Measurements from ENCODE around the gene CLIC4.
"Not testable (repeated sequence)": the region's sequence is repeated elsewhere in the genome, so short reads cannot be mapped to it uniquely, and the experiment has no call there.

CLIC4 gene

GRCh38 chr1:24886241-24886640 is 141.0 kb downstream of the CLIC4 start:
- TF ChIP-seq CTCF (IDR thresholded peaks at IDR 0.05; ENCODE audit: borderline replicate concordance, insufficient read depth, low read depth, low read length) = no peak
- H3K4me3 ChIP-seq (ENCODE audit: low read depth, low read length) = no peak overlapping the region

- H3K4me3 ChIP-seq (ENCODE audit: low read depth, low read length) = no peak overlapping the region
- TF ChIP-seq CTCF (IDR thresholded peaks at IDR 0.05; ENCODE audit: borderline replicate concordance, insufficient read depth, low read depth, low read length) = no peak
These were observed 143.1 kb downstream of the CLIC4 start for GRCh38 chr1:24888061-24888970.

- TF ChIP-seq CTCF (IDR thresholded peaks at IDR 0.05; ENCODE audit: borderline replicate concordance, insufficient read depth, low read depth, low read length) = no peak
- H3K4me3 ChIP-seq (ENCODE audit: low read depth, low read length) = no peak overlapping the region
These were observed 143.9 kb downstream of the CLIC4 start for GRCh38 chr1:24888971-24889676.

- TF ChIP-seq CTCF (IDR thresholded peaks at IDR 0.05; ENCODE audit: borderline replicate concordance, insufficient read depth, low read depth, low read length) = no peak
- no peak overlapping the region for H3K4me3 ChIP-seq (ENCODE audit: low read depth, low read length)
These were observed 145.6 kb downstream of the CLIC4 start for GRCh38 chr1:24890887-24891286.

GRCh38 chr1:24891367-24891766 is 146.1 kb downstream of the CLIC4 start:
- not testable (repeated sequence) for H3K4me3 ChIP-seq (ENCODE audit: low read depth, low read length)

GRCh38 chr1:24892188-24893153 is 147.2 kb downstream of the CLIC4 start:
- no peak overlapping the region for H3K4me3 ChIP-seq (ENCODE audit: low read depth, low read length)
- no peak for TF ChIP-seq CTCF (IDR thresholded peaks at IDR 0.05; ENCODE audit: borderline replicate concordance, insufficient read depth, low read depth, low read length)

- H3K4me3 ChIP-seq (ENCODE audit: low read depth, low read length) = no peak overlapping the region
- no peak for TF ChIP-seq CTCF (IDR thresholded peaks at IDR 0.05; ENCODE audit: borderline replicate concordance, insufficient read depth, low read depth, low read length)
These were observed 148.2 kb downstream of the CLIC4 start for GRCh38 chr1:24893431-24893830.

Measured in GM12875 (cell line).